NCI-H2227 (cell line): ENCODE results near the gene SYNDIG1.

Experiments
- DNase-seq: peaks from one replicate; lab custom pipeline; 2025; ENCODE audit not compliant: unreplicated experiment; lab: John Stamatoyannopoulos, UW

SYNDIG1 gene

GRCh38 chr20:24446811-24447210 is 22.6 kb upstream of the SYNDIG1 start:
- DNase-seq = no peak

- DNase-seq = no peak
Measured at GRCh38 chr20:24448170-24448569, 21.3 kb upstream of the SYNDIG1 start.

GRCh38 chr20:24449026-24449720 is 20.3 kb upstream of the SYNDIG1 start:
- no peak for DNase-seq

GRCh38 chr20:24450177-24450576 is 19.3 kb upstream of the SYNDIG1 start:
- DNase-seq = no peak

- no peak for DNase-seq
Measured at GRCh38 chr20:24450624-24451376, 18.6 kb upstream of the SYNDIG1 start.

GRCh38 chr20:24451428-24451827 is 18.0 kb upstream of the SYNDIG1 start:
- no peak for DNase-seq

- DNase-seq = no peak
Measured at GRCh38 chr20:24452016-24452415, 17.4 kb upstream of the SYNDIG1 start.

GRCh38 chr20:24452498-24453127 is 16.8 kb upstream of the SYNDIG1 start:
- no peak for DNase-seq

GRCh38 chr20:24453869-24454268 is 15.6 kb upstream of the SYNDIG1 start:
- no peak for DNase-seq

GRCh38 chr20:24455081-24455480 is 14.3 kb upstream of the SYNDIG1 start:
- DNase-seq = no peak

GRCh38 chr20:24456398-24456781 is 13.0 kb upstream of the SYNDIG1 start:
- no peak for DNase-seq

GRCh38 chr20:24458436-24458835 is 11.0 kb upstream of the SYNDIG1 start:
- DNase-seq = no peak

GRCh38 chr20:24459733-24460132 is 9.7 kb upstream of the SYNDIG1 start:
- no peak for DNase-seq

GRCh38 chr20:24460712-24461111 is 8.7 kb upstream of the SYNDIG1 start:
- DNase-seq = no peak

- DNase-seq = no peak
Measured at GRCh38 chr20:24461848-24462247, 7.6 kb upstream of the SYNDIG1 start.

GRCh38 chr20:24462460-24463010 is 6.9 kb upstream of the SYNDIG1 start:
- DNase-seq = no peak

GRCh38 chr20:24465159-24465558 is 4.3 kb upstream of the SYNDIG1 start:
- no peak for DNase-seq

GRCh38 chr20:24465730-24466129 is 3.7 kb upstream of the SYNDIG1 start:
- DNase-seq = no peak

GRCh38 chr20:24468401-24469115 is 871 bp upstream of the SYNDIG1 start:
- no peak for DNase-seq

GRCh38 chr20:24469894-24470745 is 691 bp downstream of the SYNDIG1 start:
- DNase-seq = no peak
